Coronary artery (tissue), 2 donors: ENCODE results near the gene BACE2.
A peak's percentile ranks its signal among the peaks of the same experiment; 100 is the strongest.
"Not testable (repeated sequence)": the region's sequence is repeated elsewhere in the genome, so short reads cannot be mapped to it uniquely, and the experiment has no call there.

Source experiments
- DNase-seq: peaks from one replicate; pipeline ENCODE4 v3.0.0-alpha.2; 2017; ENCODE audit warnings: low spot score
- H3K27ac ChIP-seq, 2 donors: fragments of 200-600 bp; sonication (generic); one replicate each; pipeline ENCODE4 v1.5.1; 2016 to 2019
- H3K4me3 ChIP-seq: fragments of 200-600 bp; sonication (generic); 2 replicates; pipeline ENCODE4 v1.5.1; 2016; ENCODE audit warnings: mild to moderate bottlenecking, moderate library complexity
- TF ChIP-seq, protein P1 (sequence below): fragments of 200-600 bp; sonication (generic); IDR thresholded peaks from one replicate; pipeline ENCODE4 v1.5.1; 2019; ENCODE audit warnings: antibody characterized with exemption

Gene BACE2

GRCh38 chr21:41250519-41250918, 82.6 kb downstream of the BACE2 start:
- H3K27ac ChIP-seq = peak overlapping the region; percentile 68 to 79
- TF ChIP-seq, protein P1, sequence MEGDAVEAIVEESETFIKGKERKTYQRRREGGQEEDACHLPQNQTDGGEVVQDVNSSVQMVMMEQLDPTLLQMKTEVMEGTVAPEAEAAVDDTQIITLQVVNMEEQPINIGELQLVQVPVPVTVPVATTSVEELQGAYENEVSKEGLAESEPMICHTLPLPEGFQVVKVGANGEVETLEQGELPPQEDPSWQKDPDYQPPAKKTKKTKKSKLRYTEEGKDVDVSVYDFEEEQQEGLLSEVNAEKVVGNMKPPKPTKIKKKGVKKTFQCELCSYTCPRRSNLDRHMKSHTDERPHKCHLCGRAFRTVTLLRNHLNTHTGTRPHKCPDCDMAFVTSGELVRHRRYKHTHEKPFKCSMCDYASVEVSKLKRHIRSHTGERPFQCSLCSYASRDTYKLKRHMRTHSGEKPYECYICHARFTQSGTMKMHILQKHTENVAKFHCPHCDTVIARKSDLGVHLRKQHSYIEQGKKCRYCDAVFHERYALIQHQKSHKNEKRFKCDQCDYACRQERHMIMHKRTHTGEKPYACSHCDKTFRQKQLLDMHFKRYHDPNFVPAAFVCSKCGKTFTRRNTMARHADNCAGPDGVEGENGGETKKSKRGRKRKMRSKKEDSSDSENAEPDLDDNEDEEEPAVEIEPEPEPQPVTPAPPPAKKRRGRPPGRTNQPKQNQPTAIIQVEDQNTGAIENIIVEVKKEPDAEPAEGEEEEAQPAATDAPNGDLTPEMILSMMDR = no peak
- no peak overlapping the region for H3K4me3 ChIP-seq
- no peak for DNase-seq

DNA sequence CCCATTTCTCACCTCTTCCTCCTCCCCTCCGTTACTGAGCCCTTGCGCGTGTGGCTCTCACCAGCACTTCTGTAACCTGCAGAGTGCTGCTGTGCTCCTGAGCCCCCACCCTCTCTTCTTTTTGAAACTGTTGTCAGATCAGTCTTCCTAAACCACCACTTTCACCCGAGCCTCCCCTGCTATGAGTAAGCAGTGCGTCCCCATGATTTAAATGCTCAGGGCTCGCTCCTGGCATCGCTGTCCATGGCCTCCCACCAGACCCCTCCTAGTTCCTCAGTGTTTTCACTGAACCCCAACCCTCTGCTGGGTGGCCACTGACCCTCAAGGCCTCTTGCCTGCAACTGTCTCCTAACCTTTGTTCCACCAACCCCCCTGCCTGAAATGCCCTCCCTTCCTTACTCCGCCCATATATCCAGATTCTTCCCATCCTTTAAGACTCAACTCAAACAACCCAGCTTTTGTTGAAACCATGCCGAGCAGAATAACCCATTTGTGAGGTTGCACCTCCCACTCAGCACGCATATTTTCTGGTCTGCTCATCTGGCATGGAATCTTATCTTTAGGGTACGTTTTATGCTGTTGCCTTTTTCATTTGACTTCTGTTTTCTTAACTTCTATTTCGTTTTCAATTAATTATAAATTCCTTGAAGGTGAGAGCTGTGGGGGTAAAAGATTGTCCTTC, 84.1 kb downstream of the BACE2 start:
- DNase-seq = no peak
- TF ChIP-seq, protein P1 = no peak
- H3K4me3 ChIP-seq = no peak overlapping the region
- no peak overlapping the region for H3K27ac ChIP-seq

- DNase-seq = no peak
- no peak overlapping the region for H3K4me3 ChIP-seq
- no peak overlapping the region for H3K27ac ChIP-seq
- TF ChIP-seq, protein P1 = no peak
Observed at GRCh38 chr21:41254090-41254700, 86.2 kb downstream of the BACE2 start.

GRCh38 chr21:41255190-41255589, 87.2 kb downstream of the BACE2 start:
- no peak for DNase-seq
- TF ChIP-seq, protein P1 = no peak
- Histone ChIP-seq H3K27ac (no peak overlapping the region), H3K4me3 (no peak overlapping the region)

GRCh38 chr21:41256231-41256630, 88.3 kb downstream of the BACE2 start:
- not testable (repeated sequence) for H3K27ac ChIP-seq, H3K4me3 ChIP-seq, DNase-seq

- TF ChIP-seq, protein P1 = no peak
- no peak overlapping the region for H3K27ac ChIP-seq
- no peak for DNase-seq
- H3K4me3 ChIP-seq = no peak overlapping the region
Observed at GRCh38 chr21:41256771-41257702, 89.1 kb downstream of the BACE2 start.

- TF ChIP-seq, protein P1 = no peak
- no peak overlapping the region for H3K4me3 ChIP-seq
- no peak overlapping the region for H3K27ac ChIP-seq
- DNase-seq = no peak
Observed at GRCh38 chr21:41258617-41259016, 90.7 kb downstream of the BACE2 start.
